CD4-positive, alpha-beta T cell treated with Interleukin-15 for 1 hour (primary cell): Measurements from ENCODE around the gene POMGNT1.

ENCODE experiments used
- DNase-seq: peaks from one replicate; pipeline ENCODE4 v3.0.0-alpha.2; 2020

Gene POMGNT1

GRCh38 chr1:46153228-46153627, 45.0 kb downstream of the POMGNT1 start:
- no peak for DNase-seq

GRCh38 chr1:46152016-46152415, 46.2 kb downstream of the POMGNT1 start:
- DNase-seq = no peak

DNA sequence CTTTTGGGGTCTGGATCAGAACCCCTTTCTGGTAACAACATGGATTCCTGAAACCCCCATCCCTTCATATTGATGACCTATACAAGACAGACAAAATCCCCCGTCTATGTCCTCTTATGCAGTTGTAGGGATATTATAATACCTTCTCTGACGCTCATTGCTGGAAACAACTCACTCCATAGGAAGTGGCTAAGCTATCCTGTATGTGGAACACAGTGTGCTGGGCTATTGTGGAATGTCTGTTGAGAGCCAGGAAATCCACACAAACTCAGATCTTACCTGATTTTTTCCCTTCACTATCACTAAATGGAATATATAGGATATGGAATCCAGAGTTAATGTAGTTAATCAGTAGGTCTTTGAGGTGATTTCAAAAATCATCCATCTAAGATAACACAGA, 48.1 kb downstream of the POMGNT1 start:
- DNase-seq = no peak

DNA sequence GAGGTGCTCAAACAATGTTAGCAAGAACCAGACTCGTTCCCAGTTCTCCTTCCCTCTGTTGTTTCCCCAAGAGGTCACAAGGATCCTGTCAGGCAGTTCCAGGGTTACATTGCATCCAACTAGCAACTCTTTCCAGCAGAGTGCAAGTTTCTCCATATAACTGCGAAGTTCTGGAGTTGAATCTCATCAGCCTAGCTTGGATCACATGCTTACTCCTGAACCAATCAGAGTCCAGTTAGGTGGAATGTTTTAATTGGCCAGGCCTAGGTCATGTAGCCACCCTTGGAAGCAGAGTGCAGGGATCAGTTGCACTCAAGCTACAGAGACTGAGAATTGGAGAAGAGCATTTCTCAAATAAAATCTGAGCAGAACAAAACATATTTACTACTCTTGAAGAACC, 49.9 kb downstream of the POMGNT1 start:
- no peak for DNase-seq
